Peyer's patch (tissue), 4 donors: ENCODE results near the gene DENND2A.

Experiments used
- CTCF ChIP-seq, 6 experiments: fragments of 450-650 bp in 4 of 6; fragments of 200-600 bp in 2 of 6; sonication (generic) in 1 of 6; IDR thresholded peaks; one replicate each; pipeline ENCODE4 v1.5.1; 2017 to 2019; ENCODE audit warnings: antibody characterized with exemption in 6 of 6, mild to moderate bottlenecking in 3 of 6, moderate library complexity in 1 of 6
- POLR2A ChIP-seq, 2 donors: fragments of 450-650 bp; IDR thresholded peaks; one replicate each; pipeline ENCODE4 v1.5.1; 2017; ENCODE audit warnings: antibody characterized with exemption in 2 of 2, mild to moderate bottlenecking in 2 of 2, moderate library complexity in 2 of 2

- TF ChIP-seq CTCF (IDR thresholded peaks at IDR 0.05) (no peak), POLR2A (IDR thresholded peaks at IDR 0.05) (no peak)
Observed at GRCh38 chr7:140604076-140604475, 36.5 kb downstream of the DENND2A start.
